Measurements from ENCODE around the gene TTLL4.
"Not testable (repeated sequence)": the region's sequence is repeated elsewhere in the genome, so short reads cannot be mapped to it uniquely, and the experiment has no call there.

TTLL4 gene

GRCh38 chr2:218746470-218746795, 35.8 kb downstream of the TTLL4 start:
- DNase-seq = no peak

DNA sequence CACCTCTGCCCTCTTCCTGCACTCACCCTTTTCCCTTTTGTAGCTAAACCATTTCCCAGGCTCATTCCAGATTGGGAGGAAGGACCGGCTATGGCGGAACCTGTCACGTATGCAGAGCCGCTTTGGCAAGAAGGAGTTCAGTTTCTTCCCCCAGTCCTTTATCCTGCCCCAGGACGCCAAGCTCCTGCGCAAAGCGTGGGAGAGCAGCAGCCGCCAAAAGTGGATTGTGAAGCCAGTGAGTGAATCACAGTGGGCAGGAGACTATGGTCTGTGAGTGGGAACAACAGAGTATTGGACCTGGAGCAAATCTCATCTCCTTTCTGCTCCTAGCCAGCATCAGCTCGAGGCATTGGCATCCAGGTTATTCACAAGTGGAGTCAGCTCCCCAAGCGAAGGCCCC, 36.3 kb downstream of the TTLL4 start:
- DNase-seq = no peak

- no peak for DNase-seq
These were observed 38.3 kb downstream of the TTLL4 start for GRCh38 chr2:218748741-218749441.

- no peak for DNase-seq
These were observed 43.6 kb downstream of the TTLL4 start for GRCh38 chr2:218754201-218754600.

GRCh38 chr2:218754781-218755180, 44.1 kb downstream of the TTLL4 start:
- DNase-seq = no peak

- no peak for DNase-seq
These were observed 44.5 kb downstream of the TTLL4 start for GRCh38 chr2:218755198-218755566.

- DNase-seq = no peak
These were observed 45.2 kb downstream of the TTLL4 start for GRCh38 chr2:218755567-218756404.

- no peak for DNase-seq
These were observed 46.2 kb downstream of the TTLL4 start for GRCh38 chr2:218756599-218757377.

DNA sequence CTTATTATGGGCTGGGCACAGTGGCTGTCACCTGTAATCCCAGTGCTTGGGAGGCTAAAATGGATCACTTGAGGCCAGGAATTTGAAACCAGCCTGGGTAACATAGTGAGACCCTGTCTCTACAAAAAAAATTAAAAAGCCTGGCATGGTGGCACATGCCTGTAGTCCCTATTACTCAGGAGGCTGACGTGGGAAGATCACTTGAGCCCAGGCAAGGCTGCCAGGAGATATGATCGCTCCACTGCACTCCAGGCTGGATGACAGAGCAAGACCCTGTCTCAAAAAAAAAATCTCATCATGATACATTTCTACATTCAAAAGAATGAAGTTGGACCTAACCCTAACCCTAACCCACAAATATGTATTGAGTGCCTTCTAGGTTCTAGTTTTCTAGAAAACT, 51.2 kb downstream of the TTLL4 start:
- DNase-seq = no peak

DNA sequence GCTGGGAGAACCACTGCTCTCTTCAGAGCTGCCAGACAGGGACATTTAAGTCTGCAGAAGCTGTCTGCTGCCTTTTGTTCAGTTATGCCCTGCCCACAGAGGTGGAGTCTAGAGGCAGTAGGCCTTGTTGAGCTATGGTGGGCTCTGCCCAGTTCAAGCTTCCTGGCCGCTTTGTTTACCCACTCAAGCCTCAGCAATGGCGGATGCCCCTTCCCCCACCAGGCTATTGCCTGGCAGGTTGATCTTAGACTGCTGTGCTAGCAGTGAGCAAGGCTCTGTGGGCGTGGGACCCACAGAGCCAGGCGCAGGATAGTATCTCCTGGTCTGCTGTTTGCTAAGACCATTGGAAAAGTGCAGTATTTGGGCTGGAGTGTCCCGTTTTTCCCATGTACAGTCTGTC, 62.1 kb downstream of the TTLL4 start:
- not testable (repeated sequence) for DNase-seq

GRCh38 chr2:218773881-218774280, 63.2 kb downstream of the TTLL4 start:
- no peak for DNase-seq

GRCh38 chr2:218776488-218776887, 65.9 kb downstream of the TTLL4 start:
- DNase-seq = no peak

- no peak for DNase-seq
These were observed 66.8 kb downstream of the TTLL4 start for GRCh38 chr2:218777276-218777990.

- no peak for DNase-seq
These were observed 69.4 kb downstream of the TTLL4 start for GRCh38 chr2:218780046-218780445.

GRCh38 chr2:218780851-218781690, 70.4 kb downstream of the TTLL4 start:
- no peak for DNase-seq

DNA sequence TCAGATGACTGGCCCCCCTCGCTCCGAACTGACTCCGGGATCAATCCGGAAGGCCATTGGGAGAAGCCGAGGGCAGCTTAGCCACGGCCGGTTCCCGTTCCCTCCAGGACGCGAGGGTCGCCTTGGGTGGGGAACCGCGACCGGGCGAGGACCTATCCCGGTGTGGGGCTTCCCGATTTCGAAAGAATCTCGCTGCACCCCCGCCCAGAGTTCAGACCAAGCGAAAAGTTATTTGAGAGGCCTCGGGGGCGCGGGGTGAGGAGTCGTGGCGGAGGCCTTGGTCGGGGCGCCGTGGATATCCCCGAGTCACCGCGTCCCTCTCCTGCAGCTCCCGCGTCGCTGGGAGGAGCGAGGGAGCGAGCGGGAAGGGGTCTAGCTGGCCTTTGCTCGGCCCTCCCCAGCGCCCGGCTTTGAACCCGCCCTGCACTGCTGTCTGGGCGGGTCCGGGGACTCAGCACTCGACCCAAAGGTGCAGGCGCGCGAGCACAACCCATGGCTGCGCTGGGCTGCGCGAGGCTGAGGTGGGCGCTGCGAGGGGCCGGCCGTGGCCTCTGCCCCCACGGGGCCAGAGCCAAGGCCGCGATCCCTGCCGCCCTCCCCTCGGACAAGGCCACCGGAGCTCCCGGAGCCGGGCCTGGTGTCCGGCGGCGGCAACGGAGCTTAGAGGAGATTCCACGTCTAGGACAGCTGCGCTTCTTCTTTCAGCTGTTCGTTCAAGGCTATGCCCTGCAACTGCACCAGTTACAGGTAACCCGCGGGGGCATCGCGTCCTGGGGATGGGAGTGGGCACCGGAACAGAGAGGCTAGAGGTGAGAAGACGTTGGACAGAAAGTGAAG, 71.3 kb downstream of the TTLL4 start, which contains the start of gene CYP27A1:
Gene CYP27A1 (plus strand): TSS at position 457 of the 837 bp plus-strand sequence. CDS start 36 bp downstream, at position 493.
- no peak for DNase-seq

DNA sequence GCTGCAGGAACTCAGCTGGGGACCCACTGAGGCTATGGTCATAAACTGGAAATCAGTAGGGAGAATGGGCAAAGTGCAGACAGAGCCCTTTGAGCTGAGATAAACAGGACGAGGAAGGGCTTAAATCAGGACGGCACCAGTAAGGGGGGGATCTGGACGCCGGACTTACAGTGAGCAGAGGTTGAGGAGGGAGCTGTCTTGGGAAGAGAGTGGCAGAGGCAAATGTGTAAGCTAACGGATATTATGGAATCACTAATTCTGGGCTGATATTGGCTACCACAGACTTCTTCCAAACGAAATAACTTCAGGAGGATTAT, 71.9 kb downstream of the TTLL4 start:
- DNase-seq = no peak

DNA sequence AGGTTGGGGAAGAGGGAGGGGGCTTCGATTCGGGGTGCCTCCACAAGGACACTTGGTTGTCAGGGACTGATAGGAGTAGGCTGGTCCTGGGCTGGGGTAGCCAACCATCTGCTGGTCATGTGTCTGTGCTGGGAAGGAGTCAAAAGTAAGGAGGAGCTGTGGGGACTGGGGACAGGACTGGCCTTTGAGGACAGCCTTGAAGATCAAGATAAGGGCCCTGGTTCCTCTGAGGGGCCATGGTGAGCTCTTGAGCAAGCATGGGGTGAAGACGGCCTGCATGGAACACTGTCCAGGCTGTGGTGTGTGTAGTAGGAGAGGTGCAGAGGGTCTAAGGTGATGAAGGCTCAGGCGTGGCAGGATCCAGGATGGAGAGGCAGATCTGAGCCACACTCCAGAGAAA, 73.1 kb downstream of the TTLL4 start:
- DNase-seq = no peak

DNA sequence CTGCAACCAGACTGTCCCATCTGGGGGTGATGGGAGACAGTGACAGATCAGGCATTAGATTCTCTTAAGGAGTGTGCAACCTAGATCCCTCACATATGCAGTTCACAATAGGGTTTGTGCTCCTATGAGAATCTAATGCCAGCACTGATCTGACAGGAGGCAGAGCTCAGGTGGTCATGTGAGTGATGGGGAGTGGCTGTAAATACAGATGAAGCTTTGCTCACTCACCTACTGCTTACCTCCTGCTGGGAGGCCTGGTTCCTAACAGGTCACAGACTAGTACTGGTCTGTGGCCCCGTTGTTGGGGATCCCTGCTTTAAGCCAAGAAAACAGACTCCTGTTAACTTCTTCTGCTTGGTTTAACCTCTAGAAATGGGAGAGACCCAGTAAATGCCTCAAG, 74.5 kb downstream of the TTLL4 start:
- DNase-seq = no peak

DNA sequence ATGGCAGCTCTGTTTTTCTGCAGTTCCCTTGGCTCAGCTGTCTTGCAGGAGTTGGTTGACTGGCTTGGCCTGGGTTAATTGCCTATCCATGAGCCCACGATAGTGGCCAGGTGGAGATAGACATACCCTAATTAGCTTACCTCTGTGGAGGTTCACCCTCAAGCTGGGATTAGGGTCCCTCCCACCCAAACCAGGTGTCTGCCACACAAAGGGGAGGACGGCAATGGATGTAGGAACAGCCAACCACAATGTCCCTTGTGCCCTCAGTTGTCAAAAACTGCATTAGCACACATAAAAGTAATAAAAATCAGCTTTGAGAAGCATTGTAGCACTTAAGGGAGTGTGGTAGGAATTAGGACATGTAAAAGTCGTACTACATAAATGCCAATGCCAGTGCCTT, 75.5 kb downstream of the TTLL4 start:
- DNase-seq = no peak

GRCh38 chr2:218788529-218789255, 78.1 kb downstream of the TTLL4 start:
- no peak for DNase-seq
